Thyroid gland (tissue), 4 donors: ENCODE data around the gene PELI2. TPM values are rescaled to one million over a fixed set of nuclear protein-coding genes. Genes with fewer than 3 reads are reported as not detected.

Experiments used
- DNase-seq, 2 donors: peaks; one replicate each; pipeline ENCODE4 v3.0.0-alpha.2; 2019
- H3K27ac ChIP-seq, 3 donors: fragments of 200-600 bp; sonication (generic); 1 replicate in 2 of 3; 2 replicates in 1 of 3; pipeline ENCODE4 v1.5.1; 2016 to 2019; ENCODE audit warnings: mild to moderate bottlenecking in 1 of 3, moderate library complexity in 1 of 3
- H3K27me3 ChIP-seq: fragments of 200-600 bp; sonication (generic); one replicate; pipeline ENCODE4 v1.5.1; 2019
- H3K36me3 ChIP-seq, 2 donors: fragments of 200-600 bp; sonication (generic); one replicate each; pipeline ENCODE4 v1.5.1; 2016 to 2019
- H3K4me1 ChIP-seq, 2 donors: fragments of 200-600 bp; sonication (generic); one replicate each; pipeline ENCODE4 v1.5.1; 2017 to 2019
- H3K4me3 ChIP-seq, 3 donors: fragments of 200-600 bp; sonication (generic); replicated peaks in 1 of 3; 1 replicate in 2 of 3; 2 replicates in 1 of 3; pipeline ENCODE4 v1.5.1; 2016; ENCODE audit warnings: mild to moderate bottlenecking in 1 of 3
- H3K9me3 ChIP-seq: fragments of 200-600 bp; sonication (generic); one replicate; pipeline ENCODE4 v1.5.1; 2017
- POLR2A ChIP-seq, 2 donors: fragments of 450-650 bp; IDR thresholded peaks; one replicate each; pipeline ENCODE4 v1.6.1; 2017; ENCODE audit warnings: antibody characterized with exemption in 2 of 2, mild to moderate bottlenecking in 2 of 2, moderate library complexity in 1 of 2
- WGBS, 2 donors: methylation state at CpG; one replicate each; pipeline ENCODE4 v1.1.5; 2017; 5-methylcytosine and 5-hydroxymethylcytosine counted together
- intact Hi-C: fragments of 100-400 bp; cut with DNase I; formaldehyde crosslinking; loops from one replicate; pipeline ENCODE4 v1.15.1; 2023
- total RNA-seq, 4 donors: library from RNA; depleted of rRNA; stranded (reverse); fragments of >200 nt; gene quantifications; one replicate each; pipeline ENCODE4 v1.2.3, GENCODE V29; 2016
- TF ChIP-seq, protein P1 (sequence below), 6 experiments: fragments of 200-600 bp in 3 of 6; fragments of 450-650 bp in 3 of 6; sonication (generic) in 3 of 6; IDR thresholded peaks; one replicate each; pipeline ENCODE4 v1.5.1; 2016 to 2019; ENCODE audit warnings: antibody characterized with exemption in 6 of 6, mild to moderate bottlenecking in 2 of 6, inconsistent platforms in 1 of 6, moderate library complexity in 1 of 6

The PELI2 gene
- total RNA-seq, 4 donors from 2014 or later: 10.8 to 17.6 (median 13.6) TPM

DNA sequence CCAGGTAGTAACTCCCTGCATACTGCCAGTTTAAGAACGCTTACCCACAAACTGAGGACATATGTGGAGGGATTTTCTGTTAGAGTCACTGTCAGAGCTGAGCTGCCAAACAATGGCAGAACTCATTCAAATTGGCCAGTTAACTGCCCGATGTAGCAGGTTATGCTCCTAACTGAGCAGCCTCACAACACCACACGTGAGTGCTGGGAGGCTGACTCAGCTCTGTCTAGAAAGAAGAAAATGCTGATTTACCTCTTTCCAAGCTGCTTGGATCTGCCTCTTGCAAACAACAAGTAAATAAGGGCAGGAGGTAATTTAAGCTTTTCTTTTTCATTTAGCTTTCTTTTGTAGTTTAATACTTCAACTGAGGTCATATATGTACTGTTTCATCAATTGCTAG, 195.6 kb downstream of the PELI2 start:
- no peak for DNase-seq
- Histone ChIP-seq H3K27ac (no peak overlapping the region), H3K36me3 (no peaks in the 10 kb centered on the region), H3K4me3 (no peak overlapping the region), H3K9me3 (no peaks in the 10 kb centered on the region), H3K4me1 (no peaks in the 10 kb centered on the region), H3K27me3 (no peaks in the 10 kb centered on the region)
- TF ChIP-seq, protein P1, sequence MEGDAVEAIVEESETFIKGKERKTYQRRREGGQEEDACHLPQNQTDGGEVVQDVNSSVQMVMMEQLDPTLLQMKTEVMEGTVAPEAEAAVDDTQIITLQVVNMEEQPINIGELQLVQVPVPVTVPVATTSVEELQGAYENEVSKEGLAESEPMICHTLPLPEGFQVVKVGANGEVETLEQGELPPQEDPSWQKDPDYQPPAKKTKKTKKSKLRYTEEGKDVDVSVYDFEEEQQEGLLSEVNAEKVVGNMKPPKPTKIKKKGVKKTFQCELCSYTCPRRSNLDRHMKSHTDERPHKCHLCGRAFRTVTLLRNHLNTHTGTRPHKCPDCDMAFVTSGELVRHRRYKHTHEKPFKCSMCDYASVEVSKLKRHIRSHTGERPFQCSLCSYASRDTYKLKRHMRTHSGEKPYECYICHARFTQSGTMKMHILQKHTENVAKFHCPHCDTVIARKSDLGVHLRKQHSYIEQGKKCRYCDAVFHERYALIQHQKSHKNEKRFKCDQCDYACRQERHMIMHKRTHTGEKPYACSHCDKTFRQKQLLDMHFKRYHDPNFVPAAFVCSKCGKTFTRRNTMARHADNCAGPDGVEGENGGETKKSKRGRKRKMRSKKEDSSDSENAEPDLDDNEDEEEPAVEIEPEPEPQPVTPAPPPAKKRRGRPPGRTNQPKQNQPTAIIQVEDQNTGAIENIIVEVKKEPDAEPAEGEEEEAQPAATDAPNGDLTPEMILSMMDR (IDR thresholded peaks at IDR 0.05): no peak
- TF ChIP-seq POLR2A (IDR thresholded peaks at IDR 0.05): no peak
- 89% methylated on average over 3 of the region's 3 CpGs for WGBS, 2 donors
- intact Hi-C loops: no loop called here

- WGBS, 2 donors: 95 to 96% methylated on average over 9 of the region's 9 CpGs
- no peaks in the 10 kb centered on the region for H3K36me3 ChIP-seq
These were observed 200.3 kb downstream of the PELI2 start for GRCh38 chr14:56318393-56319115.

GRCh38 chr14:56321861-56322260, 203.7 kb downstream of the PELI2 start:
- no peak for DNase-seq
- no peaks in the 10 kb centered on the region for H3K27me3 ChIP-seq
- intact Hi-C loops: no loop called here

More at GRCh38 chr14:56318393-56319115, 200.3 kb downstream of the PELI2 start:
- TF ChIP-seq POLR2A (IDR thresholded peaks at IDR 0.05): no peak
- TF ChIP-seq, protein P1 (IDR thresholded peaks at IDR 0.05): no peak
- no peak for DNase-seq
- Histone ChIP-seq H3K27ac (no peak overlapping the region), H3K4me1 (no peaks in the 10 kb centered on the region), H3K9me3 (no peaks in the 10 kb centered on the region), H3K27me3 (no peaks in the 10 kb centered on the region), H3K4me3 (no peak overlapping the region)
- intact Hi-C loops: no loop called here

GRCh38 chr14:56322531-56322930, 204.3 kb downstream of the PELI2 start:
- Histone ChIP-seq H3K4me3 (no peak overlapping the region), H3K9me3 (no peaks in the 10 kb centered on the region), H3K4me1 (no peaks in the 10 kb centered on the region), H3K27ac (no peak overlapping the region), H3K36me3 (no peaks in the 10 kb centered on the region), H3K27me3 (no peaks in the 10 kb centered on the region)
- no peak for DNase-seq
- TF ChIP-seq, protein P1 (IDR thresholded peaks at IDR 0.05): no peak
- no peak for TF ChIP-seq POLR2A (IDR thresholded peaks at IDR 0.05)
- intact Hi-C loops: no loop called here
- WGBS, 2 donors: 96 to 97% methylated on average over 2 of the region's 2 CpGs

More at GRCh38 chr14:56321861-56322260, 203.7 kb downstream of the PELI2 start:
- Histone ChIP-seq H3K9me3 (no peaks in the 10 kb centered on the region), H3K4me3 (no peak overlapping the region), H3K4me1 (no peaks in the 10 kb centered on the region), H3K27ac (no peak overlapping the region), H3K36me3 (no peaks in the 10 kb centered on the region)
- no peak for TF ChIP-seq POLR2A (IDR thresholded peaks at IDR 0.05)
- TF ChIP-seq, protein P1 (IDR thresholded peaks at IDR 0.05): no peak

- no peaks in the 10 kb centered on the region for H3K4me1 ChIP-seq
These were observed 206.2 kb downstream of the PELI2 start for GRCh38 chr14:56324454-56324853.

More at GRCh38 chr14:56324454-56324853, 206.2 kb downstream of the PELI2 start:
- H3K4me3 ChIP-seq: no peak overlapping the region
- WGBS, 2 donors: 91 to 96% methylated on average over 2 of the region's 2 CpGs
- no peak for DNase-seq
- no peak overlapping the region for H3K27ac ChIP-seq
- H3K27me3 ChIP-seq: no peaks in the 10 kb centered on the region
- TF ChIP-seq, protein P1 (IDR thresholded peaks at IDR 0.05): no peak
- no peak for TF ChIP-seq POLR2A (IDR thresholded peaks at IDR 0.05)
- H3K36me3 ChIP-seq: no peaks in the 10 kb centered on the region
- H3K9me3 ChIP-seq: no peaks in the 10 kb centered on the region
- intact Hi-C loops: no loop called here
